T-helper 22 cell (primary cell): ENCODE results near the gene GGA1.
"Not testable (repeated sequence)": the region's sequence is repeated elsewhere in the genome, so short reads cannot be mapped to it uniquely, and the experiment has no call there.

ENCODE experiments used
- DNase-seq: peaks from one replicate; pipeline ENCODE4 v3.0.0-alpha.2; 2020; ENCODE audit warnings: low read depth

GGA1 gene

DNA sequence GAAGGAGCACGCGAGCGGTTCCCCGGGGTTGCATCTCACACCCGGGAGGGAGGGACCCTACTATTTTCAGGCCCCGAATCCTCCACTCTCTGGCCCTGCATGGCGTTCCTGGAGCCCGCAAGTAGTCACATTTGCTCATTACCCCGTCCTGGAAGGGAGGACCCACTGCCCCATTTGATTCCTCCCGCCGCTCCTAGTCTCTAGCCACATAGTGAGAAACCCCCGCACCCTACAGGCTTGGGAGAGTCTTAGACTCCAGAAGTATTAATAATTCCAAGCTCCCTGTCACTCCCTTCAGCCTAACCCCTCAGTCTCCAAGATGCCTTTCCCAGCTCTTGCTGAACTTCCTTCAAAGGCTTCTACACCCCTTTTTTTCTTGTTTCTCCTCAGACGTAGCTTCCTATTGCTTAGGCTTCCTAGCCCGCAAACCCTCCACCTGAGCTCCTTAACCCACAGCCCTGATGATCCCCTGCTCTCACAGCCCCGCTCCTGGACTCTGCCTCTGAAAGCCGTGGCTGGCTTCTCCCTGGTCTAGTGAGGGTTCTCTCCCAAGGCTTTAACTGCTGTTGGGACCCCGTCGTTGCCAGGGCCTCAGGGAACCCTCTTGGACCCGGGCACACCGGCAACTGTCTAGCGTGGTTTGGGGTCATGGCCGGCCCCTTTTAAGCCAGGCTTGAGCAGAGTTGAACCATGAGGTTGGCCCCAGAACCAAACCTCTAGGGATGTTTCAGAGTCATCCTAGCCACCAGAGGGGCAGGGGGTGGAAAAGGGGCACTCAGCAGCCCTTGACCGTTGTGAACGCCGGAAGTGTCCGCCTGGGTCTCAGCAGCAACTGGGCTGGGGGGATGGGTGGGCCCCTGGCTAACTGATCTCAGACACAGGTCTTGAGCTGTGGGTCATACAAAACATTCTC is 862 bp downstream of the GGA1 start:
- no peak for DNase-seq

DNA sequence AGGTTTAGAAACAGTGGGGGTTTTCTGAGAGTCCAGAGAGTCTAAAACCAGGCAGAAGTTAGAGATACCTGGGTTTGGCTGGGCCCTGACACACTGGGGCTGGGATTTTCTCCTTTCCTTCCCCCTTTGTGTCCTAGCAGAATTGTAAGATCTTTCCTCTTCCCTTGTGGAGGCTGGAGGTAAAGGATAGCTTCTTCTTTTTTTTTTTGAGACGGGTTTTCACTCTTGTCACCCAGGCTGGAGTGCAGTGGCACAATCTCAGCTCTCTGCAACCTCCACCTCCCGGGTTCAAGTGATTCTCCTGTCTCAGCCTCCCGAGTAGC is 1.5 kb downstream of the GGA1 start:
- DNase-seq, result not testable (repeated sequence)

DNA sequence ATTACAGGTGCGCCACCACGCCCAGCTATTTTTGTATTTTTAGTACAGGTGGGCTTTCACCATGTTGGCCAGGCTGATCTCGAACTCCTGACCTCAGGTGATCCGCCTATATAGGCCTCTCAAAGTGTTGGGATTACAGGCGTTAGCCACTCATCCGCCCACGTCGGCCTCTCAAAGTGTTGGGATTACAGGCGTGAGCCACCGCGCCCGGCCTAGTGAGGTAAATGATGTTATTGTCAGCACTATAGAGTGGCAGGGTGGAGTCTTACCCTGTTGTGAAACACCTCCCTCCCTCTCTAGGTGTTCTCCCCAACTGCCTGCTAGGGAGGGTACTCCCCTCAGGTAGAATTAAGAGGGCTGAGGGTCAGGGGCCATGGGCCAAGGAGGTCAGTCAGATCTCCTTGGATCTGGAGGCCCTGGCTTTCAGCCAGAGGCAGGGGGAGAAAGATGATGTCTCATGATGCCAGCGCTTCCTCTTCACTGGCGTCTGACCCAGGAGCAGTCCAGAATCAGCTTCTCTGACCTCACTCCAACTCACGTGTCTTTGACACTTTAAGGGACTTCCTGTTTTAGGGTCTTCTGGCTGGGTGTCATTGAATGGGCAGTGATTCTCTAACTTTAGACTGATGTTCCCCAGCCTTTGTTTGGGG is 2.0 kb downstream of the GGA1 start:
- no peak for DNase-seq

DNA sequence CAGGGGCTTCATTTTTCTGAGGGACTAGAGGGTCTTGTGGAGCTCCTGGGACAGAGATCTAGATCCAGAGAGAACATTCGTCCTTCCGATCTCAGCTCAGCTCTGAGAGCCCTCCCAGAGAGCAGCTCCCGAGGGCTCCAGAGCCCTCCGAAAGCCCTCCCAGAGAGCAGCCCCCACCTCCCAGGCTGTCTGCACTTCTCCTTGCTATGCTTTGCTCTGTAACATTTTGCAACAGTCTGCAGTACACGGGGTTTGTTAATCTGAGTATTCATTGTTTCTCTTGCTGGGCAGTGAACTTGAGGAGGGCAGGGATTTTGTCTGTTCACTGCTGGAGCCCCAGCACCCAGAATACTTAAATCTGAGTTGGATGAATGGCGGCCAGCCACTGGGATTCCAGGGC is 2.6 kb downstream of the GGA1 start:
- no peak for DNase-seq

DNA sequence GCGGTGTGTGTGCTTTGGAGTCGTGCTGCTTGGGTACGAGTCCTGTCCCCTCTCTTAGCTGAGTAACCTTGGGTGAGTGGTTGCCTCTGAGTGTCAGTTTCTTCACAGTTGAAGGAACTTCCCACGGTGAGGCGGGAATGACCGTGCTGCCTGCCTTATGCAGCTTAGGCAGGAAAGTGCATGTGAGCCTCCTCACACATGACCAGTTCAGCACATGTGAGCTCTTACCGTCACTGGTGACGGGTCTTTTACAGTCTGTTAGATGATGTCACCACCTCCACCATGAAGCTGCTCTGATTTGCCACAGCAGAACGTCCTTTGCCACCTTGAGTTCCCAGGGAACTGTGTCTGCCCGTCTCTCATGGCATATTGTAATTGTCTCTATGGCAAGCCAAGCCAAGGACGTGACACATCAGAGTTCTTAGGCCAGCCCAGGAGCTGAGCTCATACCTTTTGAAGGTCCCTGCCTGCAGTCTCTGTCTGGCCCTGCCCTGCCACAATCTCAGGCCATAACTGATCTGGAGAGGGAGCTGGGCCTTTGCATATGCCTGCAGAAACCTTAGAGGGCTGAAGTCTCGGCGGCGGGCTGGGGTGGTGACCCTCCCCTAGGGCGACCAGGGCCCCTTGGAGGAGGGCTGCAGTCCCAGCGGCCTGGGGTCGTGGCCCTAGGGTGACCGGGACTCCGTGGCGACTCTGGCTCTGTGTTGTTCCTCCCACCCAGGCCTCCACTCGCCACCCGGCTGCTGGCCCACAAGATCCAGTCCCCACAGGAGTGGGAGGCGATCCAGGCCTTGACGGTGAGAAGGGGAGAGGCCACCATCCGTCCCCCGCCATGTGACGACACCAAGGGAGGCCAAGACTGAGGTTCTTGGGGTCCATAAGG is 7.8 kb downstream of the GGA1 start:
- DNase-seq, result no peak

DNA sequence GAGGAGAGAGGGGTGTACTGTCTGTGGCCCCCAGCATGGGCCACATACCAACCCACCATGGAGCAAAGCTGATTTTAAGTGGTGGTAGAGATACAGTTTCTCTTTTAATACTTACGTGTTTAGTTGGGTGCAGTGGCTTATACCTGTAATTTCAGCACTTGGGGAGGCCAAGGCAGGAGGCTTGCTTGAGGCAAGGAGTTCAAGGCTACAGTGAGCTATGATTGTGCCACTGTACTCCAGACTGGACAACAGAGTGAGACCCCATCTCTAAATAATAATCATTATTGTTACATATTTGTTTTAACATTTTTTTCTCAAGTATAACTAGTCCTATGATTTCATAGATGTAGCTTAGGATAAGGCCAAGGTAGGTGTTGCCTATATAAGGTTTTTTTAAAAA is 8.8 kb downstream of the GGA1 start:
- no peak for DNase-seq

DNA sequence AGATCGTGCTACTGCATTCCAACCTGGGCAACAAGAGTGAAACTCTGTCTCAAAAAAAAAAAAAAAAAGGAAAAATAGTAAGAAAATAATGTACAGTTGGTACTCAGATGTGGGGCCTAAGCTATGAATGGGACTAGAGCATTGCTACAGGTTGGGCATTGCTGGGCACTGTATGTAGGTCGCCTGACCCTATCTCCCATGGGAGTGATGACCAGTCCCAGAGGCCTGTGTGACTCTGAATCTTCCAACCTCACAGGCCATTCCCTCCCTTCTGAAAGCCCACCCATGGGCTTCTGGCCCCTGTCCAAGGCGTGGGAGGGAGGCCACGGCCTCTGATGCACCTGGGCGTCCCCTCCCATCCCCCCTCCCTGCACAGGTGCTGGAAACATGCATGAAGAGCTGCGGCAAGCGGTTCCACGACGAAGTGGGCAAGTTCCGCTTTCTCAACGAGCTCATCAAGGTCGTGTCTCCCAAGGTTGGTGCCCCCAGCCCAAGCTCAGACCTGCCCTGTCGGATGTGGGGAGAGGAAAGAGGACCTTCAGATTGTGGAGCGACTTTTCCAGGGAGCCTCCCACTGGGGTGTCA is 9.5 kb downstream of the GGA1 start:
- DNase-seq, result no peak

DNA sequence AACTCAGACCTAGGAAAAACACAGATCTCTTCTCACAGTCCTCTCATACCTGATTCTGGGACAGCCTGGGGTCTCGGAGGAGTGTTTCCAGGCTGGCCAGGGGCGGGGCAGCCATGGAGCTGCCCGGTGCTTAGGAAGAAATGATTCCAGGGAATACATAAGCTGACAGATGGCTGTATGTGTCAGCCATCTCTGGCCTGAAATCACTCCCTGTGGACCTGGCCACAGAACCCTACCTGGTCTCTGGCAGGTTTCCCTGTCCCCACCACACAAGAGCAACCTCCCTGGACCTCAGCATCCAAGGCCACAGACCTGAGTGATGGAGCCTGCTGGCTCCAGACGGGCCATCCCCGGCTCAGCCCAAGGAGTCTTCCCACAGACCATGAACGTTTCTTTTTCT is 10.0 kb downstream of the GGA1 start:
- no peak for DNase-seq

DNA sequence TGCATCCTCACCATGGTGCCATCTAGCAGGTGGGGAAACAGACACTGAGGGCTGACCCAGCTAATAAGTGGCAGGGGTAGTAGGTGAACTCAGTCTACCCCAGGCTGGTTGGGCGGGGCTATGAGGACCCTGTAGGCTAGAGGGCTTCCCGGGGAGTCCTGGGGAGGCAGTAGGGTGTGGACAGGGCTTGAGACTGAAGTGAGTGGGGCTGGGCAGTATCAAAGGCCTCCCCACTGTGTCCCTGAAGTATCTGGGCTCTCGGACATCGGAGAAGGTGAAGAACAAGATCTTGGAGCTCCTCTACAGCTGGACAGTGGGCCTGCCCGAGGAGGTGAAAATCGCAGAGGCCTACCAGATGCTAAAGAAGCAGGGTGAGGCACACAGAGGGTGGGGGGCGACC is 11.4 kb downstream of the GGA1 start:
- no peak for DNase-seq

DNA sequence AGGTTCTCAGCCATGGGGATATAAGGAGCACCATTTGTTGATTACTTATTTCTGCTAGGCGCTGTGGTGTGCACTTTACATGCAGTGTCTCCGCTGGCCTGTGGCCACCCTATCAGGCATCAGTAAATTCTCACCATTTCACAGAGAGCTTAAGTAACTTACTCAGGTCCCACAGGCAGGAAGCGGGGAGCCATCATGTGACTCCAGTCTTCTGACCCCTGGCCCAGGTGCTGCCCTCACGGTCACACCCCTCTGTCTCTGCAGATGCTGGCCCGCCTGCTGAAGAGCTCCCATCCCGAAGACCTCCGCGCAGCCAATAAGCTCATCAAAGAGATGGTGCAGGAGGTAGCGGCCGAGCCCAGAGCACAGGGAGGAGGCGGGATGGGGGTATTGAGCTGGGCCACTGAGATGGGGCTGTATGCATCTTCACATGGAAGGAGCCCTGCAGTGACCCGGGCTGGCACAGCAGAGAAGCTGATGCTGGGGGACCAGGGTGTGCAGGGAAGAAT is 12.8 kb downstream of the GGA1 start:
- no peak for DNase-seq

DNA sequence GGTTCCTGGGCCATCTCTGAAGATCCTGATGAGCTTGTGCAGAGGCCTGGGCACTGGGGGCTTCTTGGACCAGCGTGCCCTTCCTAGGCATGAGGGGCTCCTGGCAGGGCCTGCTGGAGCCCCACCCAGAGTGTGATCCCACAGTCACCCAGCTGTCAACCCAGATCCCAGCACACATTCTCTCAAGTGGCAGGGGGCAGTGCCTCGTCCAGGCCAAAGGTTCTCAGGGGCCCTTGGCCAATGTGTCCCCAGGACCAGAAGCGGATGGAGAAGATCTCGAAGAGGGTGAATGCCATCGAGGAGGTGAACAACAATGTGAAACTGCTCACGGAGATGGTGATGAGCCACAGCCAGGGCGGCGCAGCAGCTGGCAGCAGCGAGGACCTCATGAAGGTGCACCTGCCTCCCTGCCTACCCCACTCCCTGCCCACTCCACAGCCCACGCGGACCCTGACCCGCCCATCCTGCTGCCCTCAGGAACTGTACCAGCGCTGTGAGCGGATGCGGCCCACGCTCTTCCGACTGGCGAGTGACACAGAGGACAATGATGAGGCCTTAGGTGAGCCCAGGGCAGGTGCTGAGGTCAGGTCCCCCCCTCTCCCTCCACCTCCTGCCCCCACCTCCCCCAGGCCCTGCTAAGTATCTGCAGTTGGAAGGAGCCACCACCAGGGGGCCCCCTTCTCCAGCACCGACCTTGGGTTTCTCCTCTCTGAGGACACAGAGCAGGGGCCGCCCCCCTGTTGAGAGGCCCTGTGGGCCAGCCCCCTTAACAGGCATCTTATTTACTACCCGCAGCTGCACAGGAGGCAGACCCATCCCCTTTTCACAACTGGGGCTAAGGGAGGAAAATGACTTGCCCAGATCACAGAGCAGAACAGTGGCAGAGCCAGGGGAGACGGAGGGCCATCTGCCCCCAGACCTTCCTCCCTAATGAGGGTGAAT is 14.7 kb downstream of the GGA1 start:
- peak; percentile 48 for DNase-seq

DNA sequence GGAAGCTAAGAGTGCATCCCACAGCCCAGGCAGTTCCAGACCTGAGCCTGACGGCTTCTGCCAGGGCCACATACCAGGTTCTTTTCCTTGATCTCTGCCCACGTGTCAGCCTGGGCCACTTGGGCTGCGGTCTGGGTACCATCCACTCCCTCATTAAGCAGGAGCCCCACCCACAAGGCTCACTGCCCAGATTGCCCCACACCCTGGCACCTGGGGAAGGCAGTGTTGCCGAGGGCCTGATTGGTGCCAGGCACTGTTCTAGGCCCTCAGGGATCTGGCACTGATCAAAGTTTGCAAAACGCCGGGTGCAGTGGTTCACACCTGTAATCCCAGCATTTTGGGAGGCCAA is 15.4 kb downstream of the GGA1 start:
- no peak for DNase-seq

DNA sequence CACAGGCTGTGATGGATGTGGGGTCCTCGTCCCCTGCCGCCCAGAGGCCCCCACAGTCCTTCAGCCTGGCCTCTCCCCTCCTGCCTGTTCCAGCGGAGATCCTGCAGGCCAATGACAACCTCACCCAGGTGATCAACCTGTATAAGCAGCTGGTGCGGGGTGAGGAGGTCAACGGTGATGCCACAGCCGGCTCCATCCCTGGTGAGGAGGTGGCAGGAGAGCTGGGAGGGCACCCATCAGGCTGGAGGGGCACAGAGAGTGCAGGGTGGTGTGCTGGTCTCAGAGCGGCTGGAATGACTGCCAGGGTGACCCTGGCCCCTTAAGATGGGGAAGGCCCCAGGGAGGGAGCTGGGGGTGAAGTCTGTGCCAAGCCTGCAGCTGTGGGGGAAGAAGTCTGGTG is 16.2 kb downstream of the GGA1 start:
- no peak for DNase-seq

DNA sequence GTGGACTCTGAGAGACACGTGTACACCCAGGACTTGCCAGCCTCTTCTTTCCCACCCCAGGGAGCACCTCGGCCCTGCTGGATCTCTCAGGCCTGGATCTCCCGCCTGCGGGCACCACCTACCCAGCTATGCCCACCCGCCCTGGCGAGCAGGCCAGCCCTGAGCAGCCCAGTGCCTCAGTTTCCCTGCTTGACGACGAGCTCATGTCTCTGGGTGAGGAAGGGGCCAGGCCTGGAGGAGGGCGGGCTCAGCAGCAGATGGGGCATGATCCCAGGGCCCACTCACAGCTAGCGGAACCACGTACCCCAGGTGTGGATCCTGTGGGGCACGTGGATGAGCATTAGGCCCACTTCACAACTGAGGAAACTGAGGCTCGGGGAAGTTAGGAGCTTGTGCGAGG is 17.1 kb downstream of the GGA1 start:
- no peak for DNase-seq

DNA sequence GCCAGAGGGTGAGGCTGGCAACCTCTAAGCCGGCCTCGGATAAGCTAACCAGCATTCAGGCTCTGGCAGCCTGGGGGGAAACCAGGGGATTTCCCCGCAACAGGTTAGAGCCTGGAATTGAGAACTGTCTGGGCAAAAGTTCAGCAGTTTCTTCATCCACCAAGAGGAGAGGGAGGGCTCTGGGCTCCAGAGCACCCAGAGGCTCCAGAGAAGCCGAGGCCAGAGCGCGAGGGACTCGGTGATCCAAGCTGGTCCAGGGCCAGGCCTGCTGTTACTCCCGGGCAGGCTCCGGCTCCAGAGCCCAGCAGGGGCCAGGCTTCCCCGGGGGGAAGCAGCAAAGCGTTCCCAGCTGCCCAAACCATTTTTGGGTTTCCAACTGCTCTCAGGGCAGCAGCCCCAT is 17.5 kb downstream of the GGA1 start:
- DNase-seq, result no peak

DNA sequence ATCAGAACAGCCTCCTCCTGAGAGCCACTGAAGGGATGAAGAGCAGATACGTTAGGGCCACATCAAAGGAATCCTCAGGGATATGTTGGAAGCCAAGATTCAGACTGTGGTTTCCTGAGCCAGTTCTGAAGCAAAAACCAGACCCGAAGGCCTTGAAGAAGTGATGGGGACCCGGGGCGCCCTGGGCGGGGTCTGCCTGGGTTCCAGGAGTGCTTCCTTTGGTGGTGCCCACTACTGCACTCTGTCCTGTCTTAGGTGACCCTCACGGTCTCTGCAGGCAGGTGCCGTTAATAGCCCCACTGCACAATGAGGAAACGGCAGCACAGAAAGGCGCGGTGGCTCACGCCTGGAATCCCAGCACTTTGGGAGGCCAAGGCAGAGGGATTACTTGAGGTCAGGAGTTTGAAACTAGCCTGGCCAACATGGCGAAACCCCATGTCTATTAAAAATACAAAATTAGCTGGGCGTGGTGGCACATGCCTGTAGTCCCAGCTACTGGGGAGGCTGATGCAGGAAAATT is 18.0 kb downstream of the GGA1 start:
- no peak for DNase-seq

DNA sequence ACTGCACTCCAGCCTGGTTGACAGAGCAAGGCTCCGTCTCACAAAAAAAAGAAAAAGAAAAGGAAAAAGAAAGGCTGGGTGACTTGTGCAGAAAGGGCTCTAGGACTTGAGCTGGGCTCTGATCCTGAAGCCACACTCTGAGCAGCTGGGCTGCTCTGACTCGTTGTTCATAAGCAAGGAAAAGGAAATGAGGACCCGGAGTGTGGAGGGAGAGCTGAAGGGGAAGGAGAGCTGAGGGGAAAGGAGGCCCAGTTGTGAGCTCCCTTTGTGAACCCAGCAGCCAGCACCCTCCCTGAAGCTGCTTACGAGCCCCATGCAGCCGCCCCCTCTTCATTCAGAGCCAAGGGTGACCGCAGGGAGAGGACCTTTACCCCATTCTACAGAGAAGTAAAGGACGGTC is 18.5 kb downstream of the GGA1 start:
- DNase-seq, result no peak

DNA sequence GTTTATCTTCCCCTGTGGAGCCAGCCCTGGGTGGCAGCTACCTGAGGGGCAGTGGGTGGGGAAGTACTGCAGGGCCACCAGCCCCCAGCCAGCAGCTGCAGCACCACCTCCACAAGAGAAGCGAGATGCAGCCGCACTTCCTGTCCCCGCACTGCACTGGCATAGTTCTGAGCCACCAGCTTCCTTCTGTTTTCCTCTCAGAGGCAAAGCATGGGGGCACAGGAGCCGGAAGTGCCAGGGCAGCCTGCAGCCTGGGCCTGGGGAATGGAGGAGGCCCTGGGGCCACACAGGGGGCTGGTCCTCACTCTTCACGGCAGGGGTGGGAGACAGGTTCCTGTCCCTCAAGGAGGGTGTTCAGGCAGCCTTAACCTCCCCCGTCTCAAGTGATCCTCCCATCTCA is 18.9 kb downstream of the GGA1 start:
- DNase-seq, result peak; percentile 30

DNA sequence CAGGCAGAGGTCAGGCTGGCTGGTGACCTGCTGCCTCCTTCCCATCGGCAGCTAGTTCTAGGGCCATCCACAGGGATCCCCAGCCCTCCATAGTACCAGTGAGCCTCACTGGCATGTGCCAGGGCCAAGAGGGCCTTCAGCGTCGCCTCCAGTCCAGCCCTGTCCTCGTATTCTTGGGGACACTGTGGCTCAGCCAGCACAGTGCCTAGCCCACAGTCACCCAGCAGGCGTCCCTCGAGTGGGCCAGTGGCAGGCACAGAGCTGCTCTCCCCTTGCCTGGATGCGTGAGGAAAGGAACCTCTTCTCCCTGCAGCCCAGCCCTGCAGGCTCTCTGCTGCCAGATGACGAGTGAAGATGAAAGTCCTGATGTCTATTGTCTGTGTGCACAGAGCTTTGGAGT is 20.2 kb downstream of the GGA1 start:
- no peak for DNase-seq

DNA sequence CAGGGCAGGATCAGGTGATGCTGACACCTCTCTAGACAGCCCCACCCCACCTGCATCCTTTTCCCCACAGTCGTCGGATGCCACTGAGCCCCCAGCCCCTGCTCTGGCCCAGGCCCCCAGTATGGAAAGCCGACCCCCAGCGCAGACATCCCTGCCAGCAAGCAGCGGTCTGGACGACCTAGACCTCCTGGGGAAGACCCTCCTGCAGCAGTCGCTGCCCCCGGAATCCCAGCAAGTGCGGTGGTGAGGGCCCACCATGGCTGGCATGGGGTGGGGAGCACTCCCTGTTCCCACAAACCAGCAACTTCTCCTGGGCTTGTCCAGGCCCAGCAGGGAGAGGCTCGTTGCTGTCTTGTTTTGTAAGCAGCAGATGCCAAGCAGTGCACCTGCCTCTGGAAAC is 21.3 kb downstream of the GGA1 start:
- no peak for DNase-seq

DNA sequence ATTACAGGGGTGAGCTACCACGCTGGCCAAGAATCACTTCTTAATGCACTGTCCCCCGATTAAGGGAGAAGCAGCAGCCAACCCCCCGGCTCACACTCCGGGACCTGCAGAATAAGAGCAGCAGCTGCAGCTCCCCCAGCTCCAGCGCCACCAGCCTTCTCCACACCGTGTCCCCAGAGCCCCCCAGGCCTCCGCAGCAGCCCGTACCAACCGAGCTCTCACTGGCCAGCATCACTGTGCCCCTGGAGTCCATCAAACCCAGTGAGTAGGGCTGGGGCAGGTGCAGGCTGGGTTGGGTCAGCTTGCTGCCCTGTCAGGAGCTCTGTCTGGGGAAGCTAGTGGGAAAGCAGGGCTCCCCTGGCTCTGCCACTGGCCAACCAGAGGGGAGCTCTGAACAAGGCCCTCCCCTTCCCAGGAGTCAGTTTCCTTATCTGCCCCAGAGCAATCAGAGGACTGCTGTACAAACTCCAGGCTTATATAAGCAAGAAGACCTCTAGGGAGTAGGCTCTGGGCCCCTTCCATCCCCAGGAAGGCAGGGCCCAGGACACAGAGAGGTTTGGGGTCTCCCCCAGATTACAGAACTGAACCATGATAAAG is 22.3 kb downstream of the GGA1 start:
- DNase-seq, result no peak
